Uterus (tissue), 4 donors: ENCODE measurements around the gene INTS1. TPM values are rescaled to one million over a fixed set of nuclear protein-coding genes. Genes with fewer than 3 reads are reported as not detected.
A peak's percentile ranks its signal among the peaks of the same experiment; 100 is the strongest.

Experiments used
- DNase-seq, 2 donors: peaks; one replicate each; pipeline ENCODE4 v3.0.0-alpha.2; 2019 to 2020
- H3K27ac ChIP-seq, 2 donors: fragments of 200-600 bp; sonication (generic); 1 replicate in 1 of 2; 2 replicates in 1 of 2; pipeline ENCODE4 v1.5.1; 2016 to 2018
- H3K27me3 ChIP-seq, 2 donors: fragments of 200-600 bp; sonication (generic); one replicate each; pipeline ENCODE4 v1.5.1; 2018 to 2019; ENCODE audit warnings: control low read depth in 1 of 2
- H3K36me3 ChIP-seq, 2 donors: fragments of 200-600 bp; sonication (generic); one replicate each; pipeline ENCODE4 v1.5.1; 2019; ENCODE audit warnings: control low read depth in 1 of 2
- H3K4me1 ChIP-seq, 2 donors: fragments of 200-600 bp; sonication (generic); one replicate each; pipeline ENCODE4 v1.5.1; 2018 to 2019; ENCODE audit warnings: control low read depth in 1 of 2
- H3K4me3 ChIP-seq, 2 donors: fragments of 200-600 bp; sonication (generic); 1 replicate in 1 of 2; 2 replicates in 1 of 2; pipeline ENCODE4 v1.5.1; 2018 to 2019; ENCODE audit warnings: mild to moderate bottlenecking in 1 of 2
- H3K9me3 ChIP-seq, 2 donors: fragments of 200-600 bp; sonication (generic); one replicate each; pipeline ENCODE4 v1.5.1; 2019; ENCODE audit warnings: control low read depth in 1 of 2
- POLR2A ChIP-seq, 2 donors: fragments of 450-650 bp; IDR thresholded peaks; one replicate each; pipeline ENCODE4 v1.6.1; 2016; ENCODE audit warnings: antibody characterized with exemption in 2 of 2, mild to moderate bottlenecking in 1 of 2, moderate library complexity in 1 of 2
- intact Hi-C: fragments of 100-400 bp; cut with DNase I; formaldehyde crosslinking; loops from one replicate; pipeline ENCODE4 v1.15.1; 2023; ENCODE audit warnings: low total_unique reads
- total RNA-seq, 4 donors: library from RNA; depleted of rRNA in 3 of 4; stranded (reverse); fragments of >200 nt in 3 of 4; gene quantifications; one replicate each; pipeline versions ENCODE4 v1.1.0 to v1.2.4, GENCODE V29; 2014 to 2023
- TF ChIP-seq, protein P1 (sequence below), 4 experiments: fragments of 200-600 bp in 2 of 4; fragments of 450-650 bp in 2 of 4; sonication (generic) in 2 of 4; IDR thresholded peaks; one replicate each; pipeline ENCODE4 v1.5.1; 2016 to 2019; ENCODE audit warnings: antibody characterized with exemption in 4 of 4, mild to moderate bottlenecking in 2 of 4, moderate library complexity in 1 of 4
- donor health status: DM: yes; HTN: yes; CAD: no.

Gene INTS1
- total RNA-seq, 4 donors from 2014 or later = 8.2 to 68.9 (median 30.3) TPM

DNA sequence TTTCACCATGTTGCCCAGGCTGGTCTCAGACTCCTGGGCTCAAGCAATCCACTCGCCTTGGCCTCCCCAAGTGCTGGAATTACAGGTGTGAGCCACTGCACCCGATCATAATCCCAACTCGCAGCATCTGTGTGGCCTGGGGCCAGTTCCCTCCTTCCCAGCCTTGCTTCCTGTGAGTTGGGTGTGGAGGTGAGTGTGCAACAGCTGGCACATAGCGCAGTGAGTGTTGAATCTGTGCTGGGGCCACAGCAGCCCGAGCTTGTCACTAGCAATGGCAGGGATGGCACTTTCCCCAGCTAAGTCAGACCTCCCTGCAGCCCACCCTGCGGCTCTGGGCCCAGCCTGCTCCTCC lies 39.6 kb upstream of the INTS1 start:
- no peaks in the 10 kb centered on the region for H3K27me3 ChIP-seq
- H3K36me3 ChIP-seq = no peaks in the 10 kb centered on the region
- no peak for DNase-seq
- no peak overlapping the region for H3K4me3 ChIP-seq
- no peaks in the 10 kb centered on the region for H3K9me3 ChIP-seq
- no peak overlapping the region for H3K27ac ChIP-seq
- TF ChIP-seq, protein P1, sequence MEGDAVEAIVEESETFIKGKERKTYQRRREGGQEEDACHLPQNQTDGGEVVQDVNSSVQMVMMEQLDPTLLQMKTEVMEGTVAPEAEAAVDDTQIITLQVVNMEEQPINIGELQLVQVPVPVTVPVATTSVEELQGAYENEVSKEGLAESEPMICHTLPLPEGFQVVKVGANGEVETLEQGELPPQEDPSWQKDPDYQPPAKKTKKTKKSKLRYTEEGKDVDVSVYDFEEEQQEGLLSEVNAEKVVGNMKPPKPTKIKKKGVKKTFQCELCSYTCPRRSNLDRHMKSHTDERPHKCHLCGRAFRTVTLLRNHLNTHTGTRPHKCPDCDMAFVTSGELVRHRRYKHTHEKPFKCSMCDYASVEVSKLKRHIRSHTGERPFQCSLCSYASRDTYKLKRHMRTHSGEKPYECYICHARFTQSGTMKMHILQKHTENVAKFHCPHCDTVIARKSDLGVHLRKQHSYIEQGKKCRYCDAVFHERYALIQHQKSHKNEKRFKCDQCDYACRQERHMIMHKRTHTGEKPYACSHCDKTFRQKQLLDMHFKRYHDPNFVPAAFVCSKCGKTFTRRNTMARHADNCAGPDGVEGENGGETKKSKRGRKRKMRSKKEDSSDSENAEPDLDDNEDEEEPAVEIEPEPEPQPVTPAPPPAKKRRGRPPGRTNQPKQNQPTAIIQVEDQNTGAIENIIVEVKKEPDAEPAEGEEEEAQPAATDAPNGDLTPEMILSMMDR (IDR thresholded peaks at IDR 0.05) = no peak
- no peak for TF ChIP-seq POLR2A (IDR thresholded peaks at IDR 0.05)
- peaks cover 0 to 3% of the 10 kb centered on the region in 2 donors for H3K4me1 ChIP-seq
- intact Hi-C loops = no loop called here

GRCh38 chr7:1542841-1543747 lies 38.9 kb upstream of the INTS1 start:
- TF ChIP-seq POLR2A (IDR thresholded peaks at IDR 0.05) = no peak
- TF ChIP-seq, protein P1 (IDR thresholded peaks at IDR 0.05) = no peak
- H3K36me3 ChIP-seq = no peaks in the 10 kb centered on the region
- no peak overlapping the region for H3K27ac ChIP-seq
- no peaks in the 10 kb centered on the region for H3K9me3 ChIP-seq
- H3K4me3 ChIP-seq = no peak overlapping the region
- no peak for DNase-seq
- peaks cover 0 to 11% of the 10 kb centered on the region in 2 donors for H3K4me1 ChIP-seq
- intact Hi-C loops = no loop called here
- no peaks in the 10 kb centered on the region for H3K27me3 ChIP-seq

- H3K9me3 ChIP-seq = no peaks in the 10 kb centered on the region
- H3K36me3 ChIP-seq = no peaks in the 10 kb centered on the region
- TF ChIP-seq POLR2A (IDR thresholded peaks at IDR 0.05) = no peak
- TF ChIP-seq, protein P1 (IDR thresholded peaks at IDR 0.05) = no peak
- H3K4me3 ChIP-seq = no peak overlapping the region
- no peak overlapping the region for H3K27ac ChIP-seq
- peaks cover 0 to 11% of the 10 kb centered on the region in 2 donors for H3K4me1 ChIP-seq
- no peaks in the 10 kb centered on the region for H3K27me3 ChIP-seq
- DNase-seq = no peak
- intact Hi-C loops = no loop called here
Measured at GRCh38 chr7:1542329-1542728, 38.1 kb upstream of the INTS1 start.

DNA sequence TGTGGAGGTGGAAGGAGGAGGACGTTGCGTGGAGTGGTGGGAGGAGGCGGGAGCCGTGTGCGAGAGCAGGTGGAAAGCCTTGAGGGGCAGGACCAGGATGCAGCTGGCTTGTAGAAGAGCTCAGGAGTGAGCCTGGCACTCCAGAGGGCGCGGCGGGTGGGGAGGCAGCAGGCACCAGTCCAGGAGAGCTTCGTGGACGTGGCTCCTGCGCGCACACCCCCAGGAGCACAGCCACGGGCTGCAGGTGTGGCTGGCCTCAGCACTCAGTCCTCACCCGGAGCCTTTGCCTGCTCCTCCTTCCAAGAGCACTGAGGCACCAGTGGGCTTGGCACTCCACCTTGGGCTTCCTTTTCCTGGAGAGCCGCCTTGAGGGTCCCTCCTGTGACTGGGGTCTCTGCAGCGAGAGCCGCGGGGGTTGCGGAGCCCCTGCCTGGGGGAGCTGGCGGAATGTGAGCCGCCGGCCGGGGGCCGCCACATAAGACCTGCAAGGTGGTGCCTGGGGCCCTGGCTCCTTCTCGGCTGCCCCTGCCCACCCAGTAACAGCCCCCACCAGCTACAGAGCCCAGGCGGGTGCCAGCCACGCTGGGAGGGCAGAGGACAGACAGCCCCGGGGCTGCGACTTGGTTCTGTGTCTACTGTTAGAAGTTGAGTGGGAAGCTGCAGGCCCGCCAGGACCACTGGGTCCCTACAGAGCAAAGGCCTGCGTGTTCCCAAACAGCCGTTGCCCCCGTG lies 37.4 kb upstream of the INTS1 start:
- intact Hi-C loops = no loop called here
- Histone ChIP-seq H3K9me3 (no peaks in the 10 kb centered on the region), H3K4me1 (peaks cover 0 to 11% of the 10 kb centered on the region in 2 donors), H3K4me3 (no peak overlapping the region), H3K36me3 (no peaks in the 10 kb centered on the region), H3K27ac (no peak overlapping the region), H3K27me3 (no peaks in the 10 kb centered on the region)
- no peak for TF ChIP-seq POLR2A (IDR thresholded peaks at IDR 0.05)
- TF ChIP-seq, protein P1 (IDR thresholded peaks at IDR 0.05) = no peak
- peak in 1 of 2 donors; percentile 18 for DNase-seq

DNA sequence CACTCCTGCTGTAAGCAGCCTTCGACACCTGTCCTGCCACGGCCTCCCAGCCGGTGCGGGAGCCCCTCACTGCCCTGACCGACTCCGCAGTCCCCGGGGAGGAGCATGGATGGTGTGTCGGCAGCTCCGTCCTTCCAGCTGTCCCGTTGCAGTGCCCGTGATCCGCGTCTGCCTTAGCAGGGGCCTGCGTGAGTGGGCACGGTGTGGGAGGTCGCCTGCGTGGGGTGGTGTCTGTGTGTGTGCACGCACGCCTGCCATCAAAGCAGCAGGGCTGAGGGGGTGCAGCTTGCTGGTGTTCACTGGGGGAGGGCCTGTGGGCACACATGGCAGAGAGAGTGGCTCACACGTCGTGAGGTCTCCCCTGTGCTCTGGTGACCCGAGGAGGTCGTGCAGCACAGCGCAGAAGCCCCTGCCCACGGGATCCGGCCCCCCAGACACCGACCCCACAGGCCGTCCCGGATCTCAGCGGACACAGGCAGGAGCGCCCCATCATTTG lies 36.6 kb upstream of the INTS1 start:
- DNase-seq = peak in 1 of 2 donors; percentile 16
- H3K9me3 ChIP-seq = no peaks in the 10 kb centered on the region
- TF ChIP-seq POLR2A (IDR thresholded peaks at IDR 0.05) = no peak
- TF ChIP-seq, protein P1 (IDR thresholded peaks at IDR 0.05) = no peak
- no peaks in the 10 kb centered on the region for H3K36me3 ChIP-seq
- H3K27ac ChIP-seq = no peak overlapping the region
- no peaks in the 10 kb centered on the region for H3K27me3 ChIP-seq
- intact Hi-C loops = no loop called here
- H3K4me1 ChIP-seq = peaks cover 3 to 11% of the 10 kb centered on the region in 2 donors
- H3K4me3 ChIP-seq = no peak overlapping the region
